ENCODE results near the gene BCL2L11. TPM values are rescaled to one million over a fixed set of nuclear protein-coding genes. Genes with fewer than 3 reads are reported as not detected.

BCL2L11 gene
- total and polyA plus RNA-seq, 2 experiments from 2014 or later: 12.3 to 25.3 TPM

DNA sequence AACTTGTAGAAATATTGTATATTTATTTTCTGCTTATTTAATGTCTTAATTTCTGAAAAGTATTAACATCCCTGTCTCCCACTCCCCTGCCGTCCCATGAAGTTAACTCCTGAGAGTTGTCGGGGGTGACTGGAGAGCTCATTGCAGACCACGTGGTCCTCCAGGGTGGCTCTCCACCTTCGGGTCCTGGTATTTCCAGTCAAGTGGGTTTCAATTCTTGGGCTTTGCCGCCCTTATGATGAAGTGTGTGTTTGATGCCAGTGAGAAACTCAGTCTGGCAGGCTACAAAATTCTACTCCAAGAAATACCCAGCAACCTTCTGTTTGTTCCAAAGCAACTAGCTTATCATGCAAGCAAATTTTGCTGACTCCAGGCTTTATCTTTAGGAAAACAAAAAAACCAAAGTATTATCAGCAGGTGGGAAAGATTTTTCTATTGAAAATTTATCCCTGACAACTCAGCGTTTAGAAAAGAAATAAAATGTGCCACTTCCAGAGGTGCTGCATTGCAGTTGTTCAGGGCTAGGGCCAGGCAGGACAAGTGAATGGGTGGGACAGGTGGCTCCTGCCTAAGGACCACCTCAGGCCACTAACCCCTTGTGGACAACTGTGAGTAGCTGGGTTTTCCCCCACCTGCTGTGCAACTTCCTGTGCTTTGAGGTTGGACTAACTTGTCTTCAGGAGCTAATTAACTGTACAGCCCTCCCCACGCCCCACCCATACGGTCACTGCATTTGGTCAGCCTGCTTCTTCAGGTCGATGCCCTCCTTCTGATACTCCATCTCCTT is 46.6 kb downstream of the BCL2L11 start:
- no peaks in the 10 kb centered on the region for H3K27me3 ChIP-seq
- no peak for DNase-seq (ENCODE audit: low spot score)
- no peaks in the 10 kb centered on the region for H3K9me3 ChIP-seq (ENCODE audit: low read depth)
- TF ChIP-seq EZH2phosphoT487 (IDR thresholded peaks at IDR 0.05; ENCODE audit: low read depth, severe bottlenecking, unreplicated experiment): no peak
- no peak for TF ChIP-seq EZH2 (IDR thresholded peaks at IDR 0.05; ENCODE audit: borderline replicate concordance)
- TF ChIP-seq, protein P1, sequence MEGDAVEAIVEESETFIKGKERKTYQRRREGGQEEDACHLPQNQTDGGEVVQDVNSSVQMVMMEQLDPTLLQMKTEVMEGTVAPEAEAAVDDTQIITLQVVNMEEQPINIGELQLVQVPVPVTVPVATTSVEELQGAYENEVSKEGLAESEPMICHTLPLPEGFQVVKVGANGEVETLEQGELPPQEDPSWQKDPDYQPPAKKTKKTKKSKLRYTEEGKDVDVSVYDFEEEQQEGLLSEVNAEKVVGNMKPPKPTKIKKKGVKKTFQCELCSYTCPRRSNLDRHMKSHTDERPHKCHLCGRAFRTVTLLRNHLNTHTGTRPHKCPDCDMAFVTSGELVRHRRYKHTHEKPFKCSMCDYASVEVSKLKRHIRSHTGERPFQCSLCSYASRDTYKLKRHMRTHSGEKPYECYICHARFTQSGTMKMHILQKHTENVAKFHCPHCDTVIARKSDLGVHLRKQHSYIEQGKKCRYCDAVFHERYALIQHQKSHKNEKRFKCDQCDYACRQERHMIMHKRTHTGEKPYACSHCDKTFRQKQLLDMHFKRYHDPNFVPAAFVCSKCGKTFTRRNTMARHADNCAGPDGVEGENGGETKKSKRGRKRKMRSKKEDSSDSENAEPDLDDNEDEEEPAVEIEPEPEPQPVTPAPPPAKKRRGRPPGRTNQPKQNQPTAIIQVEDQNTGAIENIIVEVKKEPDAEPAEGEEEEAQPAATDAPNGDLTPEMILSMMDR (IDR thresholded peaks at IDR 0.05; ENCODE audit: poor library complexity): no peak
- H4K20me1 ChIP-seq (ENCODE audit: insufficient read depth, poor library complexity, severe bottlenecking): peaks cover 4% of the 10 kb centered on the region
- no peaks in the 10 kb centered on the region for H3K36me3 ChIP-seq (replicated peaks; ENCODE audit: insufficient read depth, low read depth)
- no peaks in the 10 kb centered on the region for H3K9me2 ChIP-seq (replicated peaks; ENCODE audit: insufficient read depth)
- no peak overlapping the region for H3K27ac ChIP-seq
- H3K4me1 ChIP-seq (ENCODE audit: insufficient read depth): peaks cover 10% of the 10 kb centered on the region
- H2AFZ ChIP-seq: no peak overlapping the region
- H3K4me2 ChIP-seq: no peak overlapping the region
- H3K79me2 ChIP-seq: peaks cover 5% of the 10 kb centered on the region
- no peak overlapping the region for H3K4me3 ChIP-seq
- 87% methylated on average over 9 of the region's 9 CpGs for WGBS (ENCODE audit: low lambda C conversion rate, missing lambda C conversion rate)

DNA sequence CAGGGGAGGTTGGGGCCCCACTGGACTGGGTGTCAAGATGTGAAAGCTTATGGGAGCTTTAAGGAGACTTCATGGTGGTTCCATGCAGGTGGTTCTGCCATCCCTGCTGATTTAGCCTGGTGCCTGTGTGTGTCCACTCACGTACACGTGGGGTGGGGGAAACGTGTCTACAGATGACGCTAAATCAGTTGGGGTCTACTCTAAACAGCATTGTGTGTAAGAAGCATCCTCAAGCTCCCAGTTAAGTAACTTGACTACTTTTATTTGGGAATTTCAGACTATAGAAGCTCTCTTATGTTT is 47.1 kb downstream of the BCL2L11 start:
- no peaks in the 10 kb centered on the region for H3K9me2 ChIP-seq (replicated peaks; ENCODE audit: insufficient read depth)
- H3K4me2 ChIP-seq: no peak overlapping the region
- peaks cover 5% of the 10 kb centered on the region for H3K4me1 ChIP-seq (ENCODE audit: insufficient read depth)
- 93% methylated on average over 4 of the region's 4 CpGs for WGBS (ENCODE audit: low lambda C conversion rate, missing lambda C conversion rate)
- H3K27ac ChIP-seq: no peak overlapping the region
- no peaks in the 10 kb centered on the region for H3K27me3 ChIP-seq
- peaks cover 2% of the 10 kb centered on the region for H3K79me2 ChIP-seq
- DNase-seq (ENCODE audit: low spot score): no peak
- no peak for TF ChIP-seq EZH2phosphoT487 (IDR thresholded peaks at IDR 0.05; ENCODE audit: low read depth, severe bottlenecking, unreplicated experiment)
- TF ChIP-seq EZH2 (IDR thresholded peaks at IDR 0.05; ENCODE audit: borderline replicate concordance): no peak
- TF ChIP-seq, protein P1 (IDR thresholded peaks at IDR 0.05; ENCODE audit: poor library complexity): no peak
- H3K9me3 ChIP-seq (ENCODE audit: low read depth): no peaks in the 10 kb centered on the region
- no peaks in the 10 kb centered on the region for H3K36me3 ChIP-seq (replicated peaks; ENCODE audit: insufficient read depth, low read depth)
- no peaks in the 10 kb centered on the region for H4K20me1 ChIP-seq (ENCODE audit: insufficient read depth, poor library complexity, severe bottlenecking)
- H3K4me3 ChIP-seq: no peak overlapping the region
- no peak overlapping the region for H2AFZ ChIP-seq

DNA sequence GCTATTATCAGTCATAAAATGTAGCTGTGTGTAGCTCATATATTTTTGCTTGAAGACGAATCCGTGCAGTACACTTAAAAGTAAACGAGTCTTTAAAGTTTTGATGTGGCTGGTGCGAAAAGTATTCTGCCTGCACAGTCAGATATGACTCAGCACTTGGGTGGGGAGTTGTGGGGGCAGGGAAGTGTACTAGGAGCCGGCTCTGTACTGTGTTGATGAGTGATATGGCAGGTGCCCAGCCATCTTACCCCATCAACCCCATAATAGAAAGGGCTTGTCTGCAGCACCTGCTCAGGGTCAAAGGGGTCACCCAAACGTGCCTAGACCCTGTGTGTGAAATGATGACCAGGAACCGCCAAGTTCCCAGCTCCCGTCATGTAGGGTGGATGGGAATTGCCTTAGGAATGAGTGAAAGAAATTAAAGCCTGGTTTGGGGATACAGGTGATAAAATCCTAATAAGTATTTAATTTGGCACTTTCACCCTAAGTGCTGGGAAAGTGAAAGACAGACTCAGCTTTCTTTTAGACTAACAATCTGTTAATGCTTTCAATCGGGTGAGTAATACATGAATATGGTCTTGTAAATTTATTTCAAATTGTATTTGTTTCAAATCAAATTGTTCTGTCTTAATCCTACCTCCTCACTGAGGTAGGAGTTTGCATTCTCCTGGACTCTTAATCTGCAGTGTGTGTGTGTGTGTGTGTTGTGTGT is 48.0 kb downstream of the BCL2L11 start:
- Histone ChIP-seq H3K4me3 (no peak overlapping the region), H3K36me3 (replicated peaks; ENCODE audit: insufficient read depth, low read depth) (no peaks in the 10 kb centered on the region), H4K20me1 (ENCODE audit: insufficient read depth, poor library complexity, severe bottlenecking) (no peaks in the 10 kb centered on the region), H3K9me2 (replicated peaks; ENCODE audit: insufficient read depth) (no peaks in the 10 kb centered on the region), H3K79me2 (peaks cover 2% of the 10 kb centered on the region), H2AFZ (no peak overlapping the region), H3K4me2 (no peak overlapping the region), H3K9me3 (ENCODE audit: low read depth) (no peaks in the 10 kb centered on the region), H3K4me1 (ENCODE audit: insufficient read depth) (no peaks in the 10 kb centered on the region), H3K27me3 (no peaks in the 10 kb centered on the region), H3K27ac (no peak overlapping the region)
- 52% methylated on average over 9 of the region's 9 CpGs for WGBS (ENCODE audit: low lambda C conversion rate, missing lambda C conversion rate)
- peak; percentile 68 for DNase-seq (ENCODE audit: low spot score)
- TF ChIP-seq, protein P1 (IDR thresholded peaks at IDR 0.05; ENCODE audit: poor library complexity): no peak
- TF ChIP-seq EZH2 (IDR thresholded peaks at IDR 0.05; ENCODE audit: borderline replicate concordance) (no peak), EZH2phosphoT487 (IDR thresholded peaks at IDR 0.05; ENCODE audit: low read depth, severe bottlenecking, unreplicated experiment) (no peak)

Measured in hepatocyte (in vitro differentiated cells).